NCI-H146 treated with DMSO at 0.1 percent for 48 hours (cell line): ENCODE measurements around the gene ARHGAP15.
"Not testable (repeated sequence)": the region's sequence is repeated elsewhere in the genome, so short reads cannot be mapped to it uniquely, and the experiment has no call there.

Experiments used
- DNase-seq: peaks from one replicate; lab custom pipeline; 2025; ENCODE audit not compliant: unreplicated experiment; lab: John Stamatoyannopoulos, UW

ARHGAP15 gene

DNA sequence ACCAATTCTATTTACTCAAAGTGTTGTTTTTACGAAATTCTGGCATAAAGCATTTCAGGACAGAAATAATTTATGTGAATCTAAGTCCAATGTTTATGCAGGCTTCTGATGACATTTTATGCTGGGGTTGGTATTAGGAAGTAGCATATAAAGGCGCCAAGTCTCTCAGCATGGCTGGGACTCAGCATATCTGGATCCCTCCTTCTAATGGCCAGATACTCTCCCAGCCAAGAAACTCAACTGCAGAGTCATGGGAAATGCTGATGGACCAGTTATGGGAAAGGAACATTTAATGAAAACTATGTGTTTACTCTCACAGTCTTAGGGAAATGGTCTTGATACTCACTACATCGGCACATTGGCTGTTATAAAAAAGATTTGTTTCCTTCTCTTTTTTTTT is 392.2 kb downstream of the ARHGAP15 start:
- no peak for DNase-seq

DNA sequence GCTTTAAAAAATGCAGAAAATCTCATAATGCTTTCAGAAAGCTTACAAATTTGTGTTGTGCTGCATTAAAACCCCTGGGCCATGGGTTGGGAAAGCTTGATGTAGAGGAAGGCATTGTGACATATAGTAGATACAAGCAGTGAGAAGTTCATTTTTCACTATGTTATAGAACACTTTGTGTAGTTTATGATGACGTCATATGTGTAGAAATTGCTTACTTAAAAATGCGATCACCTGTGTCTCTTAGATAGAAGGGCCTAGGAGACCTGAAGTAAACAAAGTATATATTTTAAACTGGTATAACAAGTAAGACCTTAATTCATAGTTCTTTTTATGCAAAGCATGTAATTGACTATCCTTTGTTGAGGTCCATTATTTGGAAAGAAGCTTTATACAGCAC is 393.5 kb downstream of the ARHGAP15 start:
- DNase-seq: no peak

DNA sequence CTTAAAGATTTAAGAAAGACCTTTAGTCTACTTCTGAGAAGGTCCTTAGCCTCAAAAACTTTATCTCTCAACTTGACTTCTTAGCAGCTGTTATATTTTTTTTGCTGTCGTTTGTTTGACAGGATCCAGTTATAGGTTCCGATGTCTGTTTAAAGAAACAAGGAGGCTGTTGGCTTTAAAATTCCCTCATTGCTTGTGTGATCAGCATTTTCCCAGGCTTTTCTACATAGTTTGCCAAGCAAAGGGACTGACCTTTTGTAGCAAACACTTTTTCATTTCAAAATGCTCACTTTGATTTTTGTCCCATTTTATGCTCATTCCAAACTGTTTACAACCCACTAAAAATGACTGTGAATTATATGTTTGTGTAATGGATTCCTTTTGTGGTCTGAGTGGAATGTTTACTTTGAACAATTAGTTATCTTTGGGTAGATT is 394.9 kb downstream of the ARHGAP15 start:
- DNase-seq: no peak

DNA sequence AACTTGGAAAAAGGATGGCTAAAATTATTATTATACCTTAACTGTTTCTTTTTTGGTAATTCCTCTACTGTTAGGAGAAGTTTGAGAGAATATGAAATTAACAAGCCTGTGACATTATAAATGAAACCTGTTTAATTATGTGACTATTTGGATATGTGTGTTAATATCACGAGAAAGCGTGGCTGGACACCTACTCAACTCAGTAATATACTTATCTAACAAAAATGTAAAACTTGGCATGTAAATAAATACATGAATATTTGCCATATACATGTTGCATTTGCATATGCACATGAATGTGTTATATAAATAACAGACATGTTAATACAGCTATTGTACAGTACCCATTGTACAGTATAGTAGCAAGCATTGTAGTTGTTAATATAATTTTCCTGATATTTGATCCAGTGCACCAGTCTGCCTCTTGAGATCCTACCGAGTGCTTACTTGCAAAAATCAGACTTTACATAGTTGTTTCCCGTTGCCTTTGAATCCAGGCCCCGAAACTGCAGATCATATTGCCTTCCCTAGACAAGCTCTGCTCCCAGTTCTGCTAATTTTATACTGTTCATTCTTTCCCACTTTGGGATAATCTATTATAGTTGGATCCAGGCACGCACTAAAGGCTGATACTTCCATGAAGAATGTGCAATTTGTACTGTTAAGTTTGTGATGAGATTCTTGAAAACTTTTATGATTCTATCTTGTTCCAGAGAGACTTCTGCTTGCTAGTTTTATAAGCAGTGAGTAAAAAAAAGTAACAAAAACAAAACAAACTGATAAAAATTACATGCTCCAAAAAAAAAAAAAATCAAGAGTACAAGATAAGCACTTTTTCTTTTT is 395.6 kb downstream of the ARHGAP15 start:
- no peak for DNase-seq

DNA sequence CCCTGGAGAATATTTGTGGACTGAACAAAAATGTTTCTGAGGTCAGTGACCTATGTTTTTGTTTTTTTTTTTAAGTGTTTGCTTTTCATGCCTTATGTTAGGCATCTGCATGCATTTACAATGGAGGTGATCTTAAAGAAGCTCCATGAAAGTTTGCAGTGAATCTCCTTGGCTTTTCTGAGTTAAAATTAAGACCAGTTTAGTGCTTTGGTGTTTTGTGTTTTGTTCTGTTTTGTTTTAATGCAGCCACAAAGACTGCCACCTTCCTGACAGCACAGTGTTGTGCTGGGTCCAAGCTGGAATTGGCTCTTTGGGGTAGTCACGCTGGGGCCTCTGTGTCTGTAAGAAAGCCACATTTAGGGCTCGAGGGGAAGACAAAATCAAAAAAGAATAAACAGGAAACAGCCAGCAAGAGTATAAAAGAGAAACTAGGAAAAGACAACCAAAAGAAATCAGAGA is 396.2 kb downstream of the ARHGAP15 start:
- DNase-seq: no peak

DNA sequence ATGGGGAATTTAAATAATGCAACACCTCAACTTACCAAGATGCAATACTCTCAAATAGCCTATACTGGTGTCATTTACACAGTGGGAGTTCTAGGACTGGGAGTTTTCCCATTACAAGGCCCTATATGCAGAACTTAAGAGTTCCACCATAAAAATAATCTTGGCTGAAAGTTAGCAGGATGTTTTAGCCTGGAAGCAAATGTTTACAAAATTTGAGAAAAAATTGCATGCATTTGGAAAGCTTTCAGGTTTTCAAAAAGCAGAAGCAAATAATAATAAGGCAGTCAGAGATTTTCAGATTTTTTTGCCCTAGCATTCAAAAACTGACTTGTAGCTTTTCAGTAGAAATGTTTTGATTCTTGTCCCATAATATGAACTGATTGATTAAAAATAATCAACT is 397.3 kb downstream of the ARHGAP15 start:
- DNase-seq: no peak

DNA sequence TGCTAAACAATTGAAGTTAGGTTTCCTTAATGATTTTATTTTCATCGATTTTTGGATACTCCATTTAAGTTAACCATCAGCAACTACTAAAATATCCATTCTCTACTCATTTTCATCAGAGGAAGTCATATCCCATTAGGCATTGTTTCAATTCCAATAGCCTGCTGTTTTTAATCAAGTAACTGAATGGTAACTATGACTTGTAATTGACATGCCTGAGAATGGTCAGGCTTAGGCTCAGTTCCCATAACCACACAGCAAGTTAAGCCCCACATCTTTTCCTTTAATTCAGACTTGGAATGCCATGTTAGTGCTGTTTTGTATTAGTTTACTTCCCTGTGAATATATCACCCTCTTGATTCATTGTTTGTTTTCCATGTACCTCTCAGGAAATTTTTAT is 398.8 kb downstream of the ARHGAP15 start:
- DNase-seq: no peak

DNA sequence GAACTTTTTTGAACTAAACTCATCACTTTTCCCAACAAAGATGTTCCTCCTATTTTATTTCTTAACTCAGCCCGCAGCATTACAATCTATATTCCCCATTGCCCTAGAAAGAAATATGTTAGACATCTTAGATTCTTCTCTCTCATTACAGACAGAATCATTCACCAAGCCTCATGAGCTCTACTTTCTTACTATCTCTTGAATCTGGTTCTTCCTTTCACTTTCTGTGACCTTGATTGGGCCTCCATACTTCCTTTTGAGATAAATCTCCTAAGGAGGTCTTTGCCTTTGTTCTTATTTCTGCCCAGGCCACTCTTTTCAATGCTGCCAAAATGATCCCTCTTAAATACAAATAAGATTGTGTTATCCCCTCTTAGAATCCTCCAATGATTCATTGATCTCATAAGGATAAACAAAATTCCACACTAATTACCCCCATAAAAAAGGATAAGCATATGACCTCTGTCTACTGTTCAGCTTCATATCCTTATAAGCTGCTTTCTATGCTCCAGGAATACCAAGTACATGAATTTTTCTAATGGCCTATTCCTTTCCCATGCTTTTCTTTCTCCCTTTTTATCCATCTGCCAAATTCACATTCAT is 400.0 kb downstream of the ARHGAP15 start:
- no peak for DNase-seq

DNA sequence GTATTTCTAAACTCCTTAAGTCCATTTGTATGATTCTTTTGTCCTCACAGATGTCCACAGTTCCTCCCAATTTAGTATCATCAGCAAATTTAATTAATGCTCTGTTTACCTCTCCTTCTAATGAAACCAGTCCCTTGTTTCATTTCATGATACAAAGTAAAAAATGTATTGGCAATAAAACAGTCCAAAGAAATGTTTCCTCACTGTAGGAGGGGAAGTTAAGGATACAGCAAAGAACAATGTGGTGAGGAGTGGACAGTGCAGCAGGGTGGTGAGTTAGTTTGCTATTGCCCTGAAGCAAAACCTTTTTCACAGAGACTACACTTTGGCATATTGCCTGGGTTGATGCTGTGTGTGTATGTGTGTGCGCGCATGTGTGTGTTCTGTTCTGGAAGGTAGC is 401.5 kb downstream of the ARHGAP15 start:
- peak; percentile 16 for DNase-seq

DNA sequence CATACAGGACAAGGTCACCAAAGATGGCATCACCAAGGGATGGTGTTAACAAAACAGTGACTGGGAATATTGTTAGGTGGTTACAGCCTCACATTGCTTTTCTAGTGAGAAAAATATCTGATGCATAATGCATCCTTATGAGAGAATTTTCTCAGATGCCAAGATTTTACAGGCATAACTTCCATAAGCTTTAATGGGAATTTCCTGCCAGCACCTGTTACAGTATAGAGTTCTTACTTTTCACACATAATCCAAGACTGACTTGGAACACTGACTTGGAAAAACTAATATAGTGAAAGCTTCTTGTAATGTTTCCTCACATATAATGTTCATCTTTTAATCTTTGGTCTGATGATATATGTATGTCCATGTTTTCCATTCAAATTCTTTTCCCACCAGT is 402.8 kb downstream of the ARHGAP15 start:
- DNase-seq: no peak

DNA sequence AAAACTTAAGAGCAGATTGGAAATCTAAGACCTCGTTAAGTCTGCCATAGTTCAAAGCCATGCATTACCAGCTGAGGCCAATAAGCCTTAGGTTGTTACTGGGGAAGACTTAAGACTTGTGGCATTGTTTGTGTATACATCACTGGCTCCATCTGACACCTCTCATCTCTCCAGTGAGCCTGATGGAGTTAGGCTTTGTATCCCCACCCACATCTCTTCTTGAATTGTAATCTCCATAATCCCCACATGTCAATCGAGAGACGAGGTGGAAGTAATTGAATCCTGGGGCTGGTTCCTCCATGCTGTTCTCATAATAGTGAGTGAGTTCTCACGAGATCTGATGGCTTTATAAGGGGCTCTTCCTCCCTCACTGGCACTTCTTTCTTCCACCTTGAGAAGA is 404.6 kb downstream of the ARHGAP15 start:
- DNase-seq: no peak

DNA sequence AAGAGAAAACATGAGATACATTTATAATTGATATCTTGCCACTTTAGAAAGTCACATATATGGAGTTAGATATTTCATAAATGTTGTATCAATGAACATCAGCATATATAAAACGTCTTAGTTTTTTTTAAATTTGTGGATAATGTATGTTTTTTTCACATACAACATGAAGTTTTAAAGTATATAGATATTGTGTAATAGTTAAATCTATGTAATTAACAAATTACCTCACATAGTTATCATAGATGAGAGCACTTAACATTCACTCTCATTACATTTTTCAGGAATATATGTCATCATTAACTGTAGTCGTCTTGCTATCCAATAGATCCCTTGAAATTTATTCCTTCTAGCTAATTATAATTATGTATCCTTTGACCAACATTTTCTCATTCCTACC is 406.6 kb downstream of the ARHGAP15 start:
- DNase-seq: no peak

DNA sequence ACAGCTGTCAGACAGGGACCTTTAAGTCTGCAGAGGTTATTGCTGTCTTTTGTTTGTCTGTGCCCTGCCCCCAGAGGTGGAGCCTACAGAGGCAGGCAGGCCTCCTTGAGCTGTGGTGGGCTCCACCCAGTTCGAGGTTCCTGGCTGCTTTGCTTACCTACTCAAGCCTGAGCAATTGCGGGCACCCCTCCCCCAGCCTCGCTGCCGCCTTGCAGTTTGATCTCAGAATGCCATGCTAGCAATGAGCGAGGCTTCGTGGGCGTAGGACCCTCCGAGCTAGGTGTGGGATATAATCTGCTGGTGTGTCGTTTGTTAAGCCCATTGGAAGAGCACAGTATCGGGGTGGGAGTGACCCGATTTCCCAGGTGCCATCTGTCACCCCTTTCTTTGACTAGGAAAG is 412.7 kb downstream of the ARHGAP15 start:
- DNase-seq: not testable (repeated sequence)

DNA sequence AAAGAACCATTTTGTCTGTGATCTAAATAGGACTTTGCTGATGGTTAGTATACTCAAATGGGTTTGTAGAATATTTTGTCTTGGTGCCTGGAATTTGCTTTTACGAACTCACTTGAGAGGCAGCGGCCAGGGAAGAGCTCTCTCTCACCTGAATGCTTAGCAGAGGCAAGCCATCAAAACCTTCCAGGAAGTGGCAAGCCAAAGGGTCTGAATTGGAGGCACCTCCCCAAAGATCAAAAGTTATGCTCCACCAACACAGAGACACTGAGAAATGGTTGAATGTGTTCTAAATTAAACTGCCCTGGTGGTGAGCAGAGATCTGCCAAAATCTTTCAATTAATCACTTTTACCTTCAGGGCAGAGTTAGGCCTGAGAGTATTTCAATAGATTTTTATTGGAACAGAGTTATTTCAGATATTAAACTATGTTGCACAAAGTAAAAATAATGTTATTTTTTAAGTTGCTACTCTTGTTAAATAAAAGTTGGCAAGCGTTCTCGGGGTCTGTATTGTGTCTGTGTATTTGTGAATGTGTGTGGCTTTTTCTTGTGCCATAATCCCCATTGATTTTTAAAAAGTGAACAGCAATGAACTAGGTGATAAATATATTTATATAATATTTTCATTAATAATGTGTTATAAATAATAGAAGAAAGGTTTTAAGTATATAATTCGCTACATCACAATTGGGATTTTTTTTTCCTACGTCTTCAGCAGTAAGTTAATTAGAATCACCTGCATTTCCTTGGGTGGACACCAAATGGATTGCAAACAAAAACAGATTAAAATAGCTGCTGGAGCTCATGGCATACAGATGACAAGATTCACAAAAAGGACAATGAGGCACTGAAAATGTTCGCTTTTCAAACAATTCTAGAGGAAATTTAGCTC is 416.1 kb downstream of the ARHGAP15 start:
- no peak for DNase-seq

DNA sequence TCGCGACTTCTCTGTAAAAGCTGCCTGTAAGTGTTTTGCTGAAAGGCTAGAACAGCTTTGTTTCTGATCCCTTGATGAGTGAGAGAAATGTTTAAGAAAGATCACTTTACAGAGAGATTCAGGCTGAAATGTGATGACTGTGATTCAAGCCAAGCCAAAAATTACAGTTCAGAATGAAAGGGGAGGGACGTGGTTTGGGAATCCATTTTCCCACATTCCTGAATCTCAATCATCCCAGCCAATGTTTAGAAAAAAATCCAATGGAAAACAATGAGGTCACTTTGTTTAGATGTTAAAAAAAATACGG is 416.7 kb downstream of the ARHGAP15 start:
- DNase-seq: no peak

DNA sequence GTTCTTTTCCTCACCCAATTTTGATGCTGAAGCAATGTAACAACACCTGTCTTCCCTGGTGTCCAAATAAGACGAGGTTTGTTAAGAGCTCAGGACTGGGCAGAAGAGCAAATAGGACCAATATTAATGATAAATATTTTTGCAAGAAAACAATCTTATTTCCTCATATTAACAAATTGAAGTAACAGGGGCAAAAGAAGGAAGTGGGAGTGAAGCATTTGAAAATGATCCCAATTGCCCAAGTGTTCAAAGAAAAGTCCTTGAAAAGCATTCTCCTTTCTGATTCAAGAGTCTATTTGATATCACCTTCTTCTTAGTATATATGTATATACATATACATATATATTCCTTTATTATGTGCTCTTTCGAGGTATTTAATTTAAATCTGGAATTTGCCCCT is 418.8 kb downstream of the ARHGAP15 start:
- no peak for DNase-seq

DNA sequence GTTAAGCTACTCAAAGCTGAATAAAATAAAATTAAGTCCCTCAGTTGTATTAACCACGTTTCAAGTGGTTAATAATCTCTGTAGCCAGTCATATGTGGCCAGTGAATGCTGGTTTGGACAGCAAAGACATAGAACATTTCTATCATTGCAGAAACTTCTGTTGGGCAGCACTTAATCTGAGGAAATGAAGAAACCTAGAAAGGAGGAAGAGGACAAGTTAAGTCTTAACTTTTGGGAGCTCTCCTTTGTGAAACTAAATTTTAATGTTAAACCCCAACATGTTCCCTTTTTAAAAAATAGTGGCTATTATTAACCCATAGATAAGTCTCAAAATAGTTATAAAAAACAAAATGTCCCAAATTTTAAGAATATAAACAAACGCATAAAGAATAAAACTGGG is 421.3 kb downstream of the ARHGAP15 start:
- no peak for DNase-seq

DNA sequence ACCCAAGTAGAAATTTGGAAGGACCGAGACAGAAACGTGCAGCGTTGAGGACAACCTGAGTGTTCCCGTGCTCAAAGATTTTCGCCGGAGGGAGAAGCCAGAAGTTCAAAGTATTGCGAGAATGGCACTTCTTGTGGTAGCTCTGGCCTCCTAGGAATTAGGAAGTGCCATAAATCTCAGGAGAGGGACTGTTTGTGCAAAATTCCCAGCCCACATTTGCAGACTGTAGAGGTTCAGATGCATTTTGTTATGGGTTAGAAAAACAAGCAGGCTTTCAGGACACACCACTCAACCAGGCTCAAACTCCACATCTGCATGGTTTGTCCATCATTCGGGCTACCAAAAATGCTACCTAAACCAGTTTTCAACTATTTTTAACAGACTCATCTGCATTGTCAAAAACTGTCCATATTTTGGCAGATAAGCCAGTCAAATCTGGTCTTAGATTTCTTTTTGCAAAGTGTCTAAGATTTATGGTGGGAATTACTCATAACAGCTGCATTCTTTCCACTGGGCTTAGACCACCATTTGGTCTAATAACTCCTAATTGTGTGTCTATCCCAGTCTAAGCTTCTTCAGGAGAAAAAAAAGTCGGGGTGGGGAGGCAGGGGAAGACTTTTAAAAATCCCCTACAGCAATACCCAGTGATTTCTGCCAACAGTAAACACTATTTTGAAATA is 422.9 kb downstream of the ARHGAP15 start:
- DNase-seq: no peak

DNA sequence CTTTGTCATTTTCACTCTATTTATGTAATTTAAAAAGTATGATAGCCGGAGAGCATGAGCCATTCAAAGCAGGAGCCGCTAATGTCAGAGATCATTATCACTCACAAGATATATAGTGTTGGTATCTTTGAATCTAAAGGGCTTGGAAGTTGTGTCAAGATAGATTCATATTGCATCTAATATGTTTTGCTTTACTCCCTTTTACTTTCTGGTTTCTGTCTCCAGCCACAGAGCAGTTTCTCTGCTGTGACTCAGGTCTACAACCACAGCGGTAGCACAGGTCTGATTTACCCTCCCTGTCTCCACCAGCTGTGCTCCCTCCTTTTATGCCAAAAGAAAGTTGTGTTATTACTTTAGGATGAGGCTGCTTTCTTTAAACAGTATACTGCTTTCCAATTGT is 424.0 kb downstream of the ARHGAP15 start:
- DNase-seq: no peak

DNA sequence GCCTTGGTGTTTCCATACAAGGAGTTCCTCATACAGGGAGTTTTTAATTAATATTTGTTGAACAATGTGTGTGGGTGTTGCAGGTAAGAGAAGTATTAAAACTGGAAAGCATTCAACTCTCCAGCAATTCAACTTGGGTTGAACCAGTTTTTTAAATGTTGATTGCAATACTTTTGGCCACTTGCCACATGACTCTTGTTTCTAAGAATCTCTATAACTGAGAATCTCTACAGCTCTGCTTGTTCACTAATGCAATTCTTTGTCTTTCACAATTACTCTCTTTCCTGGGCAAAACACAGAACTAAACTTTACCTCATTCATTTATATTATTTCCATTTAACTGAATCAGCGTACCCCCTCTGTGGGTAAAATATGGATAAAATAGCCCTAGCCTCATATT is 429.4 kb downstream of the ARHGAP15 start:
- no peak for DNase-seq

DNA sequence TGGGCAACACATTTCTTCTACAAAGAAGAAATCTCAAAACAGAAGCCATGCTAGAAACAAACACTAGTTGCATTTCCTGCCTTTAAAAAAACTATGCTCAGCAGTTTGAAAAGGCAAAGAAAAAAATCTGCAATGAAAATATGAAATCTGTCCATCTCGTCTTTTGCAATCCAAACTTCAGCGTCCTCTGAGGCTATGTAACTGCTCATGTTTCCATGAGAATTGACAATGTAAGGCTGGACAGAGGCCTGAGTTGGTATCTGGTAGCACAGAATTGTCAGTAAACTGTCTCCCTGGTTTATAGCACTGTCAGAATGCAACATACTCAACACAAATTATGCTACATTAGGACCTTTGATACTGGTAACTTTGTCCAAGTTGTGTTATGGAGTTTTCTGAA is 429.9 kb downstream of the ARHGAP15 start:
- DNase-seq: no peak
